Suppressor macrophage treated with lipopolysaccharide for 4 hours (primary cell): Measurements from ENCODE around the gene JCHAIN.
"Not testable (repeated sequence)": the region's sequence is repeated elsewhere in the genome, so short reads cannot be mapped to it uniquely, and the experiment has no call there.

ENCODE experiments used
- DNase-seq: peaks from one replicate; pipeline ENCODE4 v3.0.0-alpha.2; 2020

The JCHAIN gene

DNA sequence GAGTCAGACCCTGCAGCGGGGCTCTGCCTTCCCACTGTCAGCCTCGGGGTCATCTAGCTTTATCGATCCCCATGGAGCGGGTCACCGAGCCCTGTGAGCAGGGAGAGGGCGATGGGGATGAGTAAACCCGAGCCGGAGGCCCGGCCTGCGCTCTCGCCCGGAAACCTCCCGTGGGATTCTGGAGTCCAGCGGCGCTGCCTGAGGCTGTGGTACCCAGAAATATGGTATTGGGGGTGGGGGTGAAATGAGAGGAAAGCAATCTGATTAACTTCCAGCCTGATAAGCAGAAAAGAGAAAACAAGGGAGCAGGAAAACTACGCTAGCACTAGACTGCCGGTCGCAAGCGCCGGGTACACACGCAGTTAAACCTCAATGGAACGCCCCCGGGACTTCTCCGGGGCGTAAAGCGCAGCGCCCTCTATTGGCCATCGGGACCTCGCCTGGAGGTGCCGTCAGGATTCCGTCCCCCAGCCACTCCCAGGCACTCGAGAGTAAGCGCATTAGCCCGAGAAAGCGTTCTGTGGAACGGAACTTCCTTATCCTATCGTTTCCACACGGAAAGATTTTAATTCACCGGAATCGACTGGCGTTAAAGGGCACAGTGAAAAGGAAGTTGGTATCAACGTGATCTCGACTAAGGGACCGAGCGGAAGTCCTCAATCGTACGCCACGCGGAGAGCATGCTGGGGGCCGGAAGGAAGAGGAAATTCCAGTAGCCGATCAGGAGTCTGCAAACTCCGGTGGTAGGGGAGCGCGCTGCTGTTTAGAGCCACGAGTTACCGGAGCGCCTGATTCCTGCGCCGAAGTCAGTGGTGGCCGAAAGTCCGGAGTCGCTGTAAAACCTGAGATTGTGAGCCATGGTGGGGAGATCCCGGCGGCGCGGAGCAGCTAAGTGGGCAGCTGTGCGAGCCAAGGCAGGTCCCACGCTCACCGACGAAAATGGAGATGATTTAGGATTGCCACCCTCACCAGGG lies 21.8 kb upstream of the JCHAIN start, which contains the start of gene UTP3:
Gene UTP3, plus strand, starts transcription at position 712 of the 974 bp plus-strand sequence. Its CDS starts 146 bp downstream, at position 858.
- peak; percentile 98 for DNase-seq

DNA sequence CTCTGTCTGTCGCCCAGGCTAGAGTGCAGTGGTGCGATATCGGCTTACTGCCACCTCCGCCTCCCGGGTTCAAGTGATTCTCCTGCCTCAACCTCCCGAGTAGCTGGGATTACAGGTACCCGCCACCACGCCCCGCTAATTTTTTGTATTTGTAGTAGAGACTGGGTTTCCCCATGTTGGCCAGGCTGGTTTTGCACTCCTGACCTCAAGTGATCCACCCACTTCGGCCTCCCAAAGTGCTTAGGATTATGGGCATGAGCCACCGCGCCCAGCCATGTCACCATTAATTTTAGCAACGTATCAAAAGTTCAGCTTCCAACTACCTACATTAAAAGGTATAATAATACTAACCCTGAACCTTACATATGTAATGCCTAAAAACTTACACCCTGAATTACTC lies 21.1 kb upstream of the JCHAIN start:
- no peak for DNase-seq

DNA sequence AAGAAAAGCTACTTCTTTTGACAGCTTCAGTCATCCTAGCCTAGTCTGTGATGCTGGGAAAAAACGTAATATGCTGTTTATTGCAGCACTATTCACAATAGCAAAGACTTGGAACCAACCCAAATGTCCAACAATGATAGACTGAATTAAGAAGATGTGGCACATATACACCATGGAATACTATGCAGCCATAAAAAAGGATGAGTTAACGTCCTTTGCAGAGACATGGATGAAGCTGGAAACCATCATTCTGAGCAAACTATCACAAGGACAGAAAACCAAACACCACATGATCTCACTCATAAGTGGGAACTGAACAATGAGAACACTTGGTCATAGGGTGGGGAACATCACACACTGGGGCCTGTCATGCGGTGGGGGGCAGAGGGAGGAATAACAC lies 15.8 kb upstream of the JCHAIN start:
- DNase-seq: not testable (repeated sequence)

GRCh38 chr4:70681704-70682103 lies 15.4 kb upstream of the JCHAIN start:
- DNase-seq: no peak

DNA sequence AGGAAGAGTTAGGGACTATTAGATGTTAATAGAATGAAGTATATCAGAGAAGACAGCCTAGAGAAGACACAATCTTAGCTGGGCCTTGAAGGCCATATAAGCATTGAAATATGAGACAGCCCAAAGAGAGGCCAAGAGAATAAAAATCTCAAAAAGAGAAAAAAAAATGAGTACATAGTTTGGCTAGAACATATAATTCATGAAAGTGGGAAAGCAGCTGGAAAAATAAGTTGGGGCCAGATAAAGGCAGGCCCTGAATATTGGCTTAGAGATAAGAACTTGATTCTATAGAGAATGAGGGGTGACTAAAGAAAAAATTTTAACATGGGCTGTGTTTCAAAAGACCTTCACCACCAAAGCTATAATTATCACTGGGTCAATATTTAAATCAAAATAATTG lies 14.6 kb upstream of the JCHAIN start:
- DNase-seq: no peak

DNA sequence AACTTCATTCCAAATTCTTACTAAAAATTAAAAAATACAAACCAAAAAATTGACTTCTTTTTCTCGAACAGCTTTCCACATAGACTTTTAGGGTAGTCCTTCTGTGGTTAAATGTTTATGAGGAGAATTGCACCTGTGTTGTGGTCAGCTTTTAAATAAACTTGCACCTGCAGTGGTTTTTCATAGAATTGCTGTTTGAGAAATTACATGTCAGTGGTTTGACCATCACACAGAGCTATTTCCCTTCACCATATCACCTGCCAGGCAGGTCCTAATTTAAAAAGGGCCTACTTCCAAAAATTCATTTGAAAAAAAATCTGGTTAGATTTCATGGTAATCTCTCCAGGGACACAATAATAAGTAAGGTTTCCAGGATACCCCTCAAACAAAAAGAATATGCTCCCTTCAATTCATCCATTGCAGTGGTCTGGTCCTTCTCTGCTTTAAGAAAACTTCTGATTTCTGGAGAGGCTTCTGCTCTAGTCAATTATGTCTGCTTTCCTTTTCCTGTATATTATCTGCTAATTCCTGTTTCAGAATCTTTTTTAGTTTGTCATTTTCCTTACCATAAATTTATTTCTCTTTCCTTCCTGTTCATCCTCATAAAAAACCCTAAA lies 12.2 kb upstream of the JCHAIN start:
- no peak for DNase-seq

DNA sequence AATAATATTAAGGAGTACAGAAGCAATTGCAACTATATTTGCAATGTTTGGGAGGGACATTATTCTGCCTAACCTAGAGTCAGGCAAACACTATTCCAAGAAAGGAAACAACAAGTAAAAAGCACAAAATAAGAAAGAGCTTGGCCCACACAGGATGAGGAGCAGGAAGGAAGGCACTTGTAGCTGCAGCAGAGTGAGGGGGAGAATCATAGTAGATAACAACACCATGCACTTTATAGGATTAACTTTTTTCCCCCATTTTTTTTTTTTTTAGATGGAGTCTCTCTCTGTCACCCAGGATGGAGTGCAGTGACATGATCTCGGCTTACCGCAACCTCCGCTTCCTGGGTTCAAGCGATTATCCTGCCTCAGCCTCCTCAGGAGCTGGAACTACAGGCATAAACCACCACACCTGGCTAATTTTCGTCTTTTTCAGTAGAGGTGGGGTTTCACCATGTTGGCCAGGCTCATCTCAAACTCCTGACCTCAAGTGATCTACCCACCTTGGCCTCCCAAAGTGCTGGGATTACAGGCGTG lies 10.3 kb upstream of the JCHAIN start:
- no peak for DNase-seq

DNA sequence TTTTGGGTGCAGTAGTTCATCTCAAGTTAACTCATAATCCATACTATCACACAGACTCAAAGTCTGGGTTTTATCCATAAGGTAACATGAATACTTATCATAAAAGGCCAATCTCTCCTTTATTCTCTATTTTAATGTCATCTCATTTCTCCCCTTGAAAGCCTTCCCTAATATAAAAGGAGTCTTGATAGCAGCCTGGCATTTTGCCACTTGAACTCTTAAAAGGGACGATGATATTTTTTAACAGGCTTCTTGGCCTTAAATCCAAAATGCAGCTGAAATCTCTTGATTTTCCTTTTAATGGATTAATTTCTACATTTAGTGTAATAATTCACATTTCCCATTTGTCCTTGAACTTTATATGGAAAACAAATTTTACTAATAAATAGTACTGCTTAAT lies 8.4 kb upstream of the JCHAIN start:
- no peak for DNase-seq

GRCh38 chr4:70674191-70674590 lies 7.9 kb upstream of the JCHAIN start:
- DNase-seq: no peak

DNA sequence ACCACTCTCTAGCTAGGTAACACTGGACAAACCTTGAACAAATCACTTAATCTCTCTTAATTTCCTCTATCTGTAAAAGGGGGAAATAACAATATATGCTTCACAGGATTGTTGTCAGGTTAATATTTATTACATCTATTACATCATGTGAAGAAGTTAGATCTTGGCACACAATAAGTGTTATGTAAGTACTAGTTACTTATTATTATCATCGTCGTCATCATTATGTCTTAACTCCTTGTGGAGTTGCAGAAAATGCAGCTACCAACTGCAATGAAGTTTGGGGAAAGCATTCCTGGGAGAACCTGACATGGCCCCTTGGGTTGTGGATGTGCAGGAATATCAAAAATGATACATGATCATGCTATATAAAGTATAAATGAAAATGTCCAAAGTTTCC lies 4.8 kb upstream of the JCHAIN start:
- no peak for DNase-seq

GRCh38 chr4:70670332-70671014 lies 4.2 kb upstream of the JCHAIN start:
- no peak for DNase-seq

DNA sequence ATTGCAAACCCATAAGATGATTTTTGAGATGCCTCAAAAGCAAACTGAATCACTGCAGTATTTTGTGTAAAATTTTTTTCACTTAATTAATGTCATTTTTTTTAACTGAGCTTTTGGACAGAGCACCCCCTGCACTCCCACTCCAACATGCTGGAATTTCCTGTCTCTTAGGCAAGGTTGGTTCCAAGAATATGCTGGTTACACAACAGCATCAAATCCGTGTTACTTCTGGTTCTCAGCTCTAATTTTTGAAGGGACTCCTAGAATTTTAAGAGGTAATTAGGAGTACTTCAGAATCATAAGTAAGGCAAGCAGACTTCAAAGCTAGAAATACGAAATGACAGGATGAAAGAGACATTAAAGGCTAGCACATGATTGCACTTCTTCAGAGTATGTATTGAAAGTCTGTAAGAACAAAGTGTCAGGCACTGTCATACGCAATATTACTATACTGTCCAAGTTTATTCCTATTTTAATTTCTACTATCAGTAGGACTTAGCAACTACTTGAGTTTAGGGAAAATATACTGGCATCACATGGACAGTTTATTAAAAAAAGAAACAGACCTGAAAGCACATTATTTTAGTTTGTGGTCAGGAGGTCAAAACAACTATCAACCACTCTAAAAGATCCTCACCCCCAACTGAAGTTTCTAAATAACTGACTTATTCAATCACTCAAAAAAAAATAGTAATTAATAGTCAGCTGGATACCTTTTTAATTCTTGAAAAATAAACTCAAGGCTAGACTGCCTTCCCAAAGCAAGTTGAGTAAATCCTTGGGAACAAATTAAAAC lies 1.6 kb upstream of the JCHAIN start:
- no peak for DNase-seq

DNA sequence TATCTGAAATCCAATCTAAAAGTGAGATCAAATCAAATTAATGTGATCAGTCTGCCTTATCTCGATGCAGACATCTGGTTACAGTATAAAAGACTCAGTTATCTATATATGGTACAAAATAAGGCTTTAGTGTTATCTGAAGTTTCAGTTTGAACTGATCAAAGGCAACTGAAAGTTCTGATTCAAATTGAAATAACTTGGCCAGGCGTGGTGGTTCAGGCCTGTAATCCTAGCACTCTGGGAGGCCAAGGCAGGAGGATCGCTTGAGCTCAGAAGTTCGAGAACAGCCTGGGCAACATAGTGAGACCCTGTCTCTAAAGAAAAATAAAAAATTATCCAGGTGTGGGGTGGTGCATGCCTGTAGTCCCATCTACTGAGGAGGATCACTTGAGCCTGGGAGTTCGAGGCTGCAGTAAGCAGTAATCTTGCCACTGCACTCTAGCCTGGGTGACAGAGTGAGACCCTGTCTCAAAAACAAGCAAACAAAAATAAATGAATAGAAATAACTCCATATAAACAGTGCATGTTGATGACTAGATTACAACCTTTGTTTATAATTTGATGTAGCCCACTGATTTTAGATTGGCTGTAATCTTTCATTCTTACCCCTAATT lies 4.9 kb downstream of the JCHAIN start:
- not testable (repeated sequence) for DNase-seq

DNA sequence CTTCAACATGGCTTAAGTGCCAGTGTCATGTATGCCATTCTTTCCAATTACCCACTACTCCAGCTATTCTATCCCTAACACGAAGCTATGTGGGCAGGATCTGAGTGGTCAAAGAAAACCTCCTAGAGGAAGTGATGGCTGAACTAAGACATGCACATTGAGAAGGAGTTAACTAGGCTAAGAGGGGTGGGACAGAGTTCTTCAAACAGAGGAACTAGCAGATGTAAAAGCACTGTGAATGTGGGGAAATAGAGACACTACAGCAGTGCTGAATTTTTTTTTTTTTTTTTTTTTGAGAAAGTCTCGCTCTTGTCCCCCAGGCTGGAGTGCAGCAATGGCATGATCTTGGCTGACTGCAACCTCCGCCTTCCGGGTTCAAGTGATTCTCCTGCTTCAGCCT lies 6.2 kb downstream of the JCHAIN start:
- no peak for DNase-seq

GRCh38 chr4:70658418-70658817 lies 7.9 kb downstream of the JCHAIN start:
- no peak for DNase-seq

DNA sequence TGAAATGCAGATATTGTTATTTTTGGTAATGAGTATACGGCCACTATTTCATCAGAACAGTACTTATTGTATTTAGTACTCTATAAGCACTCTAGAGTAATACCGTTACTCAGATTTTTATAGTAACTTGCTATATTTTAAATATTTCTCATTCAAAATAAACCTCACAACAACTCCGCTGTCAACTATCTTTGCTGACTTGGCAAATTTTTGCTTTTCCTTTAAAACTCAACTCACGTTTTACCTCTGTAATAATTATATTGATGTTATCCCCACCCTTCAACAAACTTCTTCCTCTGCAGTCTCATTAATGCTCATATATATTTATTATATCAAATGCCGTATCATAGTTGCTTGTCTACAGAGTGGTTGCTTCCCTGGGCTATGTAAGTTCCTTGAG lies 9.0 kb downstream of the JCHAIN start:
- DNase-seq: no peak

- no peak for DNase-seq
Measured at GRCh38 chr4:70654605-70655011, 11.7 kb downstream of the JCHAIN start.

DNA sequence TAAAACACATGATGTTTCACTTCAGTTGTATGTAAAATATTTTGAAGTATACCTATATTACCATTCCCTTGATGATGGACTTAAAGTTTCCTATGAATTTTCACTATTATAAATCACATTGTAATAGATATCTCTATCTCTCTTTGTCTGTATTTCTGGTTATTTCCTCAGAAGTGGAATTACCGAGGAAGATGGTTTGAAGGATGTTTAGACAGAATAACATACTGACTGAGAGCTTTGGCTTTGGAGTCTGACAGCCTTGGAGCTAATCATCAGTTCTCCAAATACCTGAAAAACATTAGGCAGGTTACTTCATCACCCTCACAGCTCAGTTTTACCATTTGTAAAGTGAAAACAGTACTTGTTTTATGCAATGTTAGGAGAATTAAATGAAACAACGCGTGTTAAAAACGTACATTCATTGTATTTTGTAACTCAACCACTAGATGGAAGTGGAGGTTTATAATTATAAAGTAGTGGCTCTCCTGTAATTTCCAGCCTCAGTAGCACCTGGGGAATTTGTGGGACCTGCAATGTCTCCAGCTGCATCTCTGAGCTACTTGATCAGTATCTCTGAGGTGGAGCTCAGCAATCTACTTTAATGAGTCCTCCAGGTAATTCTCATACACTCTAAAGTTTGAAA lies 14.3 kb downstream of the JCHAIN start:
- DNase-seq: peak; percentile 47

DNA sequence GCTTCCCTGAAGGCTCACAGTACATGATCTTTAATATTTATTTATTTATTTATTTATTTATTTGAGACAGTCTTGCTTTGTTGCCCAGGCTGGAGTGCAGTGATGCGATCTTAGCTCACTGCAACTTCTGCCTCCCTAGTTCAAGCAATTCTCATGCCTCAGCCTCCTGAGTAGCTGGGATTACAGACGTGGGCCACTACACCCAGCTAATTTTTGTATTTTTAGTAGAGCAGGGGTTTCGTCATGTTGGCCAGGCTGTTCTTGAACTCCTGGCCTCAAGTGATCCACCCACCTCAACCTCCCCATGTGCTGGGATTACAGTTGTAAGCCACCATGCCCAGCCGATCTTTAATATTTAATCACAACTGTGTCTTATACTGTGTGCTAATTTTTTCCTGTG lies 15.6 kb downstream of the JCHAIN start:
- DNase-seq: not testable (repeated sequence)

- no peak for DNase-seq
Measured at GRCh38 chr4:70640192-70640591, 26.1 kb downstream of the JCHAIN start.

DNA sequence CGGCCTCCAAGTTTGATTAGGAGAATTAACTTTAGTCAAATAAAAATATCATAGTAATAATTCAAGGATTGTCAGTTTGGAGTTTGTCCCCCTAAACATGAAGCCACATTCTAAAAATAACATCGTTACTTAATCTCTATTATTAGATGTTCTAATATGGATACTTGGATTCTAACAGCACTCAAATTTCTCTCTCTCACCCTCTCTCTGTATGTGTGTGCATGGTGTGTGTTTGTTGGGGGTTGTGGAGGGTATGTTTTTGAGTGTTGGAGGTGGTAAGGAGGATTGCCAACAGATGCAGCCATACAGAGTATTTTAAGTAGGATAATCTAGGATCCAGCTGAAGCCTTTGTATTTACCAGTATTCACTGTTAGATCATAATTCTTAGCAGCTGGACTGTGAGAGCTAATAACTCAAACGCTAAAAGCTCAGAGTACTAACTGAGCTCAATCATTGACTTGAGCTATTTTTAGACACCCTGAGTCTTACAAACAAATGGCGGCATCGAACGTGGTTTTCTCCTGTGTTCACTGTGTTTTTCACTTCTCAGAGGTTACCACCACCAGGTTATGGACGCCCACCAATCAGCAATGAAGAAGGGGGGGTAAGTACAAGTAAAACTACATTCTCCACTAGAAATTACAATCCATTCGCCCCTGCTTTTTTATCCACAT lies 28.9 kb downstream of the JCHAIN start:
- DNase-seq: no peak
